Measurements from ENCODE around the gene ORAI3.

DNA sequence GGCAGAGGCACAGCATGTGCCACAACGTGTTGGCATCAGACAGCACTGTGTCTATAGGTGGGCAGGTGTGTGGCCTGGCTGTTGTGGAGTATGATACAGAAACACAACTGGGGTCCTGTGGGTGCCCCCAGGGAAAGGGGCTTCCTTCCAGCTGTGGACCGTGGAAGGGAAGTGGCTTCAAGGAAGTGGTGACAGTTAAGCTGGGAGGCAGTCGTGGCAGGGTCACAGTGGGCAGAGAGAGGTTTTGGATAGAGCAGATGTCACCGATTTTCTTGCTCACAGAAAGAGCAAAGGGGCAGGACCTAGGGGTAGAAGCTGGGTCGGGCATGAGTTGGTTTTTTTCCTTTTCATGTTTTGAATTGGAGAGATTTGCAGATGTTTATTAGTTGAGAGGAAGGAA is 11.2 kb upstream of the ORAI3 start:
- TF ChIP-seq, protein P1, sequence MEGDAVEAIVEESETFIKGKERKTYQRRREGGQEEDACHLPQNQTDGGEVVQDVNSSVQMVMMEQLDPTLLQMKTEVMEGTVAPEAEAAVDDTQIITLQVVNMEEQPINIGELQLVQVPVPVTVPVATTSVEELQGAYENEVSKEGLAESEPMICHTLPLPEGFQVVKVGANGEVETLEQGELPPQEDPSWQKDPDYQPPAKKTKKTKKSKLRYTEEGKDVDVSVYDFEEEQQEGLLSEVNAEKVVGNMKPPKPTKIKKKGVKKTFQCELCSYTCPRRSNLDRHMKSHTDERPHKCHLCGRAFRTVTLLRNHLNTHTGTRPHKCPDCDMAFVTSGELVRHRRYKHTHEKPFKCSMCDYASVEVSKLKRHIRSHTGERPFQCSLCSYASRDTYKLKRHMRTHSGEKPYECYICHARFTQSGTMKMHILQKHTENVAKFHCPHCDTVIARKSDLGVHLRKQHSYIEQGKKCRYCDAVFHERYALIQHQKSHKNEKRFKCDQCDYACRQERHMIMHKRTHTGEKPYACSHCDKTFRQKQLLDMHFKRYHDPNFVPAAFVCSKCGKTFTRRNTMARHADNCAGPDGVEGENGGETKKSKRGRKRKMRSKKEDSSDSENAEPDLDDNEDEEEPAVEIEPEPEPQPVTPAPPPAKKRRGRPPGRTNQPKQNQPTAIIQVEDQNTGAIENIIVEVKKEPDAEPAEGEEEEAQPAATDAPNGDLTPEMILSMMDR (IDR thresholded peaks at IDR 0.05): no peak
- no peak for TF ChIP-seq POLR2AphosphoS5 (IDR thresholded peaks at IDR 0.05)
- TF ChIP-seq POLR2A (IDR thresholded peaks at IDR 0.05): no peak

Measured in breast epithelium (tissue), 3 donors.